ENCODE data around the gene PDSS2. TPM values are rescaled to one million over a fixed set of nuclear protein-coding genes. Genes with fewer than 3 reads are reported as not detected.
"Not testable (repeated sequence)": the region's sequence is repeated elsewhere in the genome, so short reads cannot be mapped to it uniquely, and the experiment has no call there.

The PDSS2 gene
- total RNA-seq, 2 experiments from 2014 or later = 13.7 to 14.1 TPM

GRCh38 chr6:107314531-107314939 lies 144.8 kb downstream of the PDSS2 start:
- H3K27me3 Mint-ChIP-seq = no peaks in the 10 kb centered on the region
- H3K9me3 Mint-ChIP-seq = no peaks in the 10 kb centered on the region
- no peaks in the 10 kb centered on the region for H3K36me3 Mint-ChIP-seq
- H3K27ac Mint-ChIP-seq = no peak overlapping the region
- no peak overlapping the region for H3K4me3 Mint-ChIP-seq
- no peak for DNase-seq
- no peaks in the 10 kb centered on the region for H3K4me1 Mint-ChIP-seq

- Mint-ChIP-seq H3K4me1 (no peaks in the 10 kb centered on the region), H3K27ac (no peak overlapping the region), H3K9me3 (no peaks in the 10 kb centered on the region), H3K36me3 (no peaks in the 10 kb centered on the region), H3K27me3 (no peaks in the 10 kb centered on the region), H3K4me3 (no peak overlapping the region)
- DNase-seq = no peak
Measured at GRCh38 chr6:107313776-107314175, 145.6 kb downstream of the PDSS2 start.

- H3K27ac Mint-ChIP-seq = no peak overlapping the region
- H3K4me3 Mint-ChIP-seq = no peak overlapping the region
- H3K36me3 Mint-ChIP-seq = no peaks in the 10 kb centered on the region
Measured at GRCh38 chr6:107310362-107310761, 149.0 kb downstream of the PDSS2 start.

DNA sequence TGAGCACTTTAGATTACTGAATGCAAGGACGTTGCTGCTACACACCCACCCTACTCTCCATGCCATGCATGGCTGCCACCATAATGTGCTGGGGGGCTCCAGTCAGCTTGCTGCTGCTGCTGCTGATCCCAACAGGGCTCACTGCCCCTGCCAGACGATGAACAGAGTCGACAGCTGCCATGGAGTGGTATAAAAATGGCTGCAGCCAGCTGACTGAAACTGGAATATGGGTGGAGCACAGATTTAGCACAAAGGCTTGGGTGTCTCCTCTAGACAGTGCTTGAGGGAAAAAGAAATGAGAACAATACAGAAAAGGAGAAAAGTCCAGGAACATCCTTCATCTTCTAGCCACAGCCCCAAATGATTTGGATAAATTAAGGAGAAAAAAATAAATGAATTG lies 150.7 kb downstream of the PDSS2 start:
- H3K4me1 Mint-ChIP-seq = peaks cover 14% of the 10 kb centered on the region
- no peaks in the 10 kb centered on the region for H3K27me3 Mint-ChIP-seq
- H3K27ac Mint-ChIP-seq = no peak overlapping the region

More at GRCh38 chr6:107310362-107310761, 149.0 kb downstream of the PDSS2 start:
- DNase-seq = no peak
- Mint-ChIP-seq H3K9me3 (no peaks in the 10 kb centered on the region), H3K27me3 (no peaks in the 10 kb centered on the region), H3K4me1 (no peaks in the 10 kb centered on the region)

GRCh38 chr6:107305994-107306393 lies 153.4 kb downstream of the PDSS2 start:
- H3K9me3 Mint-ChIP-seq, H3K27ac Mint-ChIP-seq, H3K27me3 Mint-ChIP-seq, DNase-seq, H3K4me3 Mint-ChIP-seq, H3K36me3 Mint-ChIP-seq: not testable (repeated sequence)
- H3K4me1 Mint-ChIP-seq = peaks cover 17% of the 10 kb centered on the region

More for the DNA sequence above, 150.7 kb downstream of the PDSS2 start:
- no peaks in the 10 kb centered on the region for H3K9me3 Mint-ChIP-seq
- no peaks in the 10 kb centered on the region for H3K36me3 Mint-ChIP-seq
- no peak for DNase-seq
- no peak overlapping the region for H3K4me3 Mint-ChIP-seq

DNA sequence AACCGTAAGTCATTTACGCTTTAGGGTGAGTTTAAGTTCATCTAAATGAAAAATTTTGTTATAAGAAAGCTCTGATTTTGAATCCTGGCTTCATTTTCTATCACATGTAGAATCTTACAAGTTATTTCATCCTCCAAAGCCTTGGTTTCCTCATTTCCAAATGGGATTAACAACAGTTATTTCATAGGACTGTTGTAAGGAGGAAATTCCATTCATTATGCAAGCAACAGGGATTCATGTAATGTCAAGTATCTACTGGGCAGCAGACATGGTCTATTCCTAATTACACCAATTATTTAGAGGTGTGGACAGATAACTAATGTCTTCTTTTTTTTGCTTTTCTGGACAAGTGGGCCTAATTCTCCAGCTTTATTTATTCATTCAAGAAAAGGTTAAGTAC lies 154.0 kb downstream of the PDSS2 start:
- no peak overlapping the region for H3K27ac Mint-ChIP-seq
- H3K27me3 Mint-ChIP-seq = no peaks in the 10 kb centered on the region
- DNase-seq = no peak
- H3K4me1 Mint-ChIP-seq = peaks cover 17% of the 10 kb centered on the region
- H3K36me3 Mint-ChIP-seq = no peaks in the 10 kb centered on the region
- no peaks in the 10 kb centered on the region for H3K9me3 Mint-ChIP-seq
- H3K4me3 Mint-ChIP-seq = no peak overlapping the region

DNA sequence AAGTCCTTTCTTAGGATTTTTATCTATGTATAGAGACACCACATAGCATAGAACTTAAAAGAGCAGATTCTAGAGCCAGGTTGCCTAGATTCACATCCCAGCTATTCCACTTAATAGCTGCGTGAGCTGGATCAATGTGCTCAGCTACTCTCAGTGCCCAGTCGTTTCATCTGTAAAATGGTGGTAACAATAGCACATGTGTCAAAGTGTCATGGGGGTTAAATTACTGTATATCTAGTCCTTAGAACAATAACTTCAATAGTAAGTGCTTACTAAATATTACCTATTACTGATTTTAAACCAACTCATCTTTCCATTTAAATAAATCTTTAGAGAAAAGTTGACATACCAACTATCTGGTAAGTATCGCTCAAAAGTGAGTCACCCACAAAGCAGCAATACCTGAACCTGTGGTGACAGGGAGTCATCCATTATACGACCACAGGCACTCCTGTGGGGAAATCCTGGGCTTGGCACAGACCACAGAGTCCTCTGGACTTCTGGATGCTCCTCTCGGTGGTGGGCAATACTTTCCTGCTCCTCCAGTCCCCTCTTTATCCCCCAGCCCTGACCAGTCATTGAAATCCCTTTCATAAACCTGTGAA lies 154.8 kb downstream of the PDSS2 start:
- H3K36me3 Mint-ChIP-seq = no peaks in the 10 kb centered on the region
- H3K4me3 Mint-ChIP-seq = no peak overlapping the region
- no peaks in the 10 kb centered on the region for H3K9me3 Mint-ChIP-seq
- H3K27me3 Mint-ChIP-seq = no peaks in the 10 kb centered on the region
- peak; percentile 14 for DNase-seq
- no peak overlapping the region for H3K27ac Mint-ChIP-seq
- H3K4me1 Mint-ChIP-seq = peaks cover 17% of the 10 kb centered on the region

DNA sequence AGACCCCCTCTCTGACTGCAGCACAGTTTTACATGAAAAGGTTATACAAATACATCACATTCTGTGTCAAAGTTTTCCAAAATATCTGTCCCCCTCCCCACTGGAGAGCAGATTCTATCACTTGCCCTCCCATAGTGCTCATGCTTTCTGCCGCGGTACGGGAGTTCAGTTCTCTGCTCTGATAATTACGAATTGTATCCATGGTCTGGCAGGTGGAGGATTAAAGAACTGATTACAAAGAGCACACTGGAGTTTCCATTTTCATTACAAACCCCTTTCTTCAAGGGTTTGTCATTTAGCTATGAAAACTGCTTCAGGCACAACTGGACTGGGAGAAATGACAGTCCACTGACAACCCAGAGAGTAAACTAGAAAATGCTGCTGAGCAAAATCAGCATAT lies 166.0 kb downstream of the PDSS2 start:
- Mint-ChIP-seq H3K4me1 (peaks cover 2% of the 10 kb centered on the region), H3K27me3 (no peaks in the 10 kb centered on the region), H3K27ac (no peak overlapping the region), H3K36me3 (peaks cover 3% of the 10 kb centered on the region), H3K9me3 (no peaks in the 10 kb centered on the region), H3K4me3 (no peak overlapping the region)
- no peak for DNase-seq

GRCh38 chr6:107292715-107293271 lies 166.6 kb downstream of the PDSS2 start:
- H3K4me3 Mint-ChIP-seq = no peak overlapping the region
- peaks cover 2% of the 10 kb centered on the region for H3K4me1 Mint-ChIP-seq
- no peak for DNase-seq
- H3K9me3 Mint-ChIP-seq = no peaks in the 10 kb centered on the region
- H3K27ac Mint-ChIP-seq = no peak overlapping the region
- no peaks in the 10 kb centered on the region for H3K27me3 Mint-ChIP-seq
- H3K36me3 Mint-ChIP-seq = peaks cover 7% of the 10 kb centered on the region

GRCh38 chr6:107290491-107290890 lies 168.9 kb downstream of the PDSS2 start:
- no peaks in the 10 kb centered on the region for H3K27me3 Mint-ChIP-seq
- H3K27ac Mint-ChIP-seq = no peak overlapping the region
- no peaks in the 10 kb centered on the region for H3K4me1 Mint-ChIP-seq
- no peak for DNase-seq
- H3K9me3 Mint-ChIP-seq = no peaks in the 10 kb centered on the region
- H3K4me3 Mint-ChIP-seq = no peak overlapping the region
- H3K36me3 Mint-ChIP-seq = peaks cover 7% of the 10 kb centered on the region

DNA sequence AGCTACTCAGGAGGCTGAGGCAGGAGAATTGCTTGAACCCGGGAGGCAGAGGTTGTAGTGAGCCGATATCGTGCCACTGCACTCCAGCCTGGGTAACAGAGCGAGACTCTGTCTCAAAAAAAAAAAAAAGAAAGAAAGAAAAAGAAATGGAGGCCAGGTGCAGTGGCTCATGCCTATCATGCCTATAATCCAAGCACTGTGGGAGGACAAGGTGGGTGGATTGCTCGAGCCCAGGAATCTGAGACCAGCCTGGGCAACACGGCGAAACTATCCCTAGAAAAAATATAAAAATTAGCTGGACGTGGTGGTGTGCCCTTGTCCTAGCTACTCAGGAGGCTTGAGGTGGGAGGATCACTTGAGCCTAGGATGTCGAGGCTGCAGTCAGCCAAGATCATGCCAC lies 170.1 kb downstream of the PDSS2 start:
- not testable (repeated sequence) for H3K4me1 Mint-ChIP-seq, DNase-seq

GRCh38 chr6:107285683-107286082 lies 173.7 kb downstream of the PDSS2 start:
- not testable (repeated sequence) for H3K9me3 Mint-ChIP-seq, H3K27ac Mint-ChIP-seq, H3K36me3 Mint-ChIP-seq, DNase-seq, H3K4me3 Mint-ChIP-seq, H3K4me1 Mint-ChIP-seq, H3K27me3 Mint-ChIP-seq

More for the DNA sequence above, 170.1 kb downstream of the PDSS2 start:
- not testable (repeated sequence) for H3K4me3 Mint-ChIP-seq, H3K27me3 Mint-ChIP-seq, H3K36me3 Mint-ChIP-seq, H3K27ac Mint-ChIP-seq, H3K9me3 Mint-ChIP-seq

GRCh38 chr6:107284805-107285204 lies 174.6 kb downstream of the PDSS2 start:
- Mint-ChIP-seq H3K36me3 (peaks cover 5% of the 10 kb centered on the region), H3K4me1 (no peaks in the 10 kb centered on the region), H3K9me3 (no peaks in the 10 kb centered on the region), H3K27ac (no peak overlapping the region), H3K4me3 (no peak overlapping the region), H3K27me3 (no peaks in the 10 kb centered on the region)
- no peak for DNase-seq

DNA sequence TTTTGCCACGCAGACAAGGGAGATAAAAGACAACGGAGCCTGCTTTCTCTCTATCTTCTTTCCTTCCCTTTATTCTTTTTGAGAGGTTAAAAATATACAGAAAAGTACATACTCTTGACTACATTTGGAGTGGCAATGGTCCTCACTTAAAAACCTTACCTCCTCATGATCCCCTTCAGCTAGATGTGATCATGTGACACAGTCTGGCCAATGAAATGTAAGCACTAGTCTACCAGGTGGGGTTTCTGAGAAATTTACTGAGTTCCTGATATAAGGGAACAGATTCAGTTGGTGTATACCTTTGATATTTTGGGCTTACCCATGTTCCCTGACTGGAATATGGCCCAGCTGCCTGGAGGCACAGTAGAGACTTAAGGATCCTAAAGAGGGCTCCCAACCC lies 178.6 kb downstream of the PDSS2 start:
- no peaks in the 10 kb centered on the region for H3K4me1 Mint-ChIP-seq
- H3K27me3 Mint-ChIP-seq = no peaks in the 10 kb centered on the region
- no peak overlapping the region for H3K27ac Mint-ChIP-seq
- H3K9me3 Mint-ChIP-seq = no peaks in the 10 kb centered on the region
- H3K36me3 Mint-ChIP-seq = no peaks in the 10 kb centered on the region
- H3K4me3 Mint-ChIP-seq = no peak overlapping the region
- no peak for DNase-seq

GRCh38 chr6:107280001-107280400 lies 179.4 kb downstream of the PDSS2 start:
- not testable (repeated sequence) for H3K9me3 Mint-ChIP-seq, H3K36me3 Mint-ChIP-seq, H3K4me1 Mint-ChIP-seq, H3K27me3 Mint-ChIP-seq, H3K4me3 Mint-ChIP-seq, H3K27ac Mint-ChIP-seq, DNase-seq

- Mint-ChIP-seq H3K4me3 (no peak overlapping the region), H3K27me3 (no peaks in the 10 kb centered on the region), H3K4me1 (peaks cover 2% of the 10 kb centered on the region), H3K9me3 (no peaks in the 10 kb centered on the region), H3K36me3 (no peaks in the 10 kb centered on the region), H3K27ac (no peak overlapping the region)
- DNase-seq = no peak
Measured at GRCh38 chr6:107275330-107275865, 184.0 kb downstream of the PDSS2 start.

All from activated naive CD8-positive, alpha-beta T cell treated with anti-CD3 and anti-CD28 coated beads for 36 hours (primary cell).